RPMI8226 (cell line): ENCODE measurements around the gene ADAMTS2.

Source experiments
- DNase-seq: peaks from one replicate; pipeline ENCODE4 v3.0.0-alpha.2; 2015

The ADAMTS2 gene

GRCh38 chr5:179120421-179120861, 224.8 kb downstream of the ADAMTS2 start:
- DNase-seq: no peak

GRCh38 chr5:179119415-179120170, 225.7 kb downstream of the ADAMTS2 start:
- DNase-seq: no peak

GRCh38 chr5:179118756-179119414, 226.4 kb downstream of the ADAMTS2 start:
- DNase-seq: peak; percentile 43

- peak; percentile 52 for DNase-seq
Observed at GRCh38 chr5:179118338-179118737, 226.9 kb downstream of the ADAMTS2 start.

GRCh38 chr5:179115845-179116524, 229.3 kb downstream of the ADAMTS2 start:
- no peak for DNase-seq

- DNase-seq: no peak
Observed at GRCh38 chr5:179115307-179115706, 230.0 kb downstream of the ADAMTS2 start.

- DNase-seq: no peak
Observed at GRCh38 chr5:179114756-179115155, 230.5 kb downstream of the ADAMTS2 start.

GRCh38 chr5:179113945-179114641, 231.2 kb downstream of the ADAMTS2 start:
- DNase-seq: no peak

GRCh38 chr5:179113143-179113530, 232.1 kb downstream of the ADAMTS2 start:
- no peak for DNase-seq

- DNase-seq: no peak
Observed at GRCh38 chr5:179112469-179113142, 232.7 kb downstream of the ADAMTS2 start.

GRCh38 chr5:179111267-179112207, 233.7 kb downstream of the ADAMTS2 start:
- no peak for DNase-seq

GRCh38 chr5:179110528-179110927, 234.7 kb downstream of the ADAMTS2 start:
- DNase-seq: no peak

GRCh38 chr5:179101282-179101681, 244.0 kb downstream of the ADAMTS2 start:
- DNase-seq: peak; percentile 11

GRCh38 chr5:179089502-179089901, 255.8 kb downstream of the ADAMTS2 start:
- DNase-seq: no peak

- DNase-seq: no peak
Observed at GRCh38 chr5:179080724-179081123, 264.5 kb downstream of the ADAMTS2 start.

- DNase-seq: no peak
Observed at GRCh38 chr5:179079165-179079987, 265.9 kb downstream of the ADAMTS2 start.

GRCh38 chr5:179065703-179066102, 279.6 kb downstream of the ADAMTS2 start:
- no peak for DNase-seq

GRCh38 chr5:179061025-179061424, 284.2 kb downstream of the ADAMTS2 start:
- DNase-seq: no peak
